ENCODE measurements around the gene KCNMB2. TPM values are rescaled to one million over a fixed set of nuclear protein-coding genes. Genes with fewer than 3 reads are reported as not detected.

Gene KCNMB2
- polyA plus RNA-seq, 1 donor (not counting 4 experiments of a cell fraction or from before 2014, with no cell fraction given), result not detected

- no peak overlapping the region for H3K27ac ChIP-seq (ENCODE audit: control insufficient read depth, insufficient read depth, low read length)
- no peak overlapping the region for H3K4me2 ChIP-seq (ENCODE audit: control insufficient read depth, extremely low read depth, insufficient read depth, low read depth, low read length)
- H4K20me1 ChIP-seq (ENCODE audit: control insufficient read depth, extremely low read depth, insufficient read depth, low read length), result no peaks in the 10 kb centered on the region
- H3K9ac ChIP-seq (ENCODE audit: control insufficient read depth, extremely low read depth, insufficient read depth, low read length), result no peak overlapping the region
- dilution Hi-C loops (cut with MboI; ENCODE audit: extremely low pct_ligation_motif_present, low sequenced_read_pairs), result no loop called here
- no peaks in the 10 kb centered on the region for H3K9me1 ChIP-seq (ENCODE audit: control insufficient read depth, extremely low read depth, insufficient read depth, low read length)
- TF ChIP-seq CTCF (optimal IDR thresholded peaks at IDR 0.05 in 1 of 3, IDR thresholded peaks at IDR 0.05 in 1 of 3, conservative IDR thresholded peaks at IDR 0.05 in 1 of 3; ENCODE audit: extremely low read depth in 1 of 3, insufficient read depth in 2 of 3, low read length in 3 of 3), result no peak
- H3K4me3 ChIP-seq (ENCODE audit: control insufficient read depth in 2 of 3, extremely low read depth in 1 of 3, insufficient read depth in 2 of 3, low read depth in 1 of 3, low read length in 3 of 3), result no peak overlapping the region
- no peaks in the 10 kb centered on the region for H3K27me3 ChIP-seq (ENCODE audit: control insufficient read depth, extremely low read depth, insufficient read depth, low read length)
- no peaks in the 10 kb centered on the region for H3K36me3 ChIP-seq (ENCODE audit: control insufficient read depth in 2 of 2, extremely low read depth in 1 of 2, insufficient read depth in 2 of 2, low read length in 2 of 2)
- no peaks in the 10 kb centered on the region for H3K79me2 ChIP-seq (ENCODE audit: control insufficient read depth, insufficient read depth, low read length)
- H3K9me3 ChIP-seq (ENCODE audit: control insufficient read depth, low read depth, low read length), result no peaks in the 10 kb centered on the region
- no peak for DNase-seq (ENCODE audit: low read depth, low spot score)
- no peak overlapping the region for H2AFZ ChIP-seq (ENCODE audit: control insufficient read depth, low read length)
- no peaks in the 10 kb centered on the region for H3K4me1 ChIP-seq (ENCODE audit: control insufficient read depth, extremely low read depth, insufficient read depth, low read length)
- FAIRE-seq, result no peak
These were observed 88.0 kb downstream of the KCNMB2 start for GRCh38 chr3:178624276-178624675.

DNA sequence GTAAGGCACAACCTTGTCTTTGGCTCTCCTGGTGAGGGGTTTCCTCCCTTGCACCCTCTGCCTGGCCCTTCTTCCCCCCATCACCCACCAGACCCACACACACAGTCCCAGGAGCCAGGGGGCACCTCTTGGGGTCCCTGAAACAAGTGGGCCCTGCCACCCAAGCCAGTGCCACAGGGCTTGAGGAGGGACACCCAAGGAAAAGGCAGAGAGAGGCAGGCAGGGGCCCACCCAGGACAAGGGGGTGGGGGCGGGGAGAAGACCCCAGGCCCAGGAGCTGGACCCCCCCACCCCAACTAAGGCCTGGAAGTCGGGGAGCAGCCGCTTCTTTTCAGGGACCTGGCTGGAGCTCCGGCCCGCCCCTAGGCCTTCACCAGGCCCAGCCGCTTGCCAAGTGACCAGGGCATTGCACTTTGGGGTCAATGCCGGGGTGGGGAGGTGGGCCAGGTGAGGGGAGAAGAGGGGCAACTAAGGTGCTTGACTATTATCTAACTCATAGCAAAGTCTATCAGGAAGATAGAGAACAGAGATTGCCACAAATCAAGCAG, 88.9 kb downstream of the KCNMB2 start:
- no peaks in the 10 kb centered on the region for H4K20me1 ChIP-seq (ENCODE audit: control insufficient read depth, extremely low read depth, insufficient read depth, low read length)
- no peak overlapping the region for H3K27ac ChIP-seq (ENCODE audit: control insufficient read depth, insufficient read depth, low read length)
- no peaks in the 10 kb centered on the region for H3K9me1 ChIP-seq (ENCODE audit: control insufficient read depth, extremely low read depth, insufficient read depth, low read length)
- FAIRE-seq (no peak), DNase-seq (ENCODE audit: low read depth, low spot score) (no peak)
- H3K4me3 ChIP-seq (ENCODE audit: control insufficient read depth in 2 of 3, extremely low read depth in 1 of 3, insufficient read depth in 2 of 3, low read depth in 1 of 3, low read length in 3 of 3), result no peak overlapping the region
- no peak overlapping the region for H3K9ac ChIP-seq (ENCODE audit: control insufficient read depth, extremely low read depth, insufficient read depth, low read length)
- no peaks in the 10 kb centered on the region for H3K9me3 ChIP-seq (ENCODE audit: control insufficient read depth, low read depth, low read length)
- H3K36me3 ChIP-seq (ENCODE audit: control insufficient read depth in 2 of 2, extremely low read depth in 1 of 2, insufficient read depth in 2 of 2, low read length in 2 of 2), result no peaks in the 10 kb centered on the region
- no peak overlapping the region for H2AFZ ChIP-seq (ENCODE audit: control insufficient read depth, low read length)
- H3K79me2 ChIP-seq (ENCODE audit: control insufficient read depth, insufficient read depth, low read length), result no peaks in the 10 kb centered on the region
- H3K4me1 ChIP-seq (ENCODE audit: control insufficient read depth, extremely low read depth, insufficient read depth, low read length), result no peaks in the 10 kb centered on the region
- dilution Hi-C loops (cut with MboI; ENCODE audit: extremely low pct_ligation_motif_present, low sequenced_read_pairs), result no loop called here
- no peak overlapping the region for H3K4me2 ChIP-seq (ENCODE audit: control insufficient read depth, extremely low read depth, insufficient read depth, low read depth, low read length)
- no peak for TF ChIP-seq CTCF (optimal IDR thresholded peaks at IDR 0.05 in 1 of 3, IDR thresholded peaks at IDR 0.05 in 1 of 3, conservative IDR thresholded peaks at IDR 0.05 in 1 of 3; ENCODE audit: extremely low read depth in 1 of 3, insufficient read depth in 2 of 3, low read length in 3 of 3)
- TF ChIP-seq EZH2 (IDR thresholded peaks at IDR 0.05; ENCODE audit: low read length), result no peak
- H3K27me3 ChIP-seq (ENCODE audit: control insufficient read depth, extremely low read depth, insufficient read depth, low read length), result no peaks in the 10 kb centered on the region

Data from keratinocyte (primary cell).